Lower leg skin (tissue), 3 donors: ENCODE results near the gene NTM.

Source experiments
- POLR2A ChIP-seq, 2 donors: fragments of 450-650 bp; IDR thresholded peaks; one replicate each; pipeline ENCODE4 v1.6.1; 2016 to 2017; ENCODE audit warnings: antibody characterized with exemption in 2 of 2, mild to moderate bottlenecking in 1 of 2, moderate library complexity in 1 of 2
- TF ChIP-seq, protein P1 (sequence below), 3 donors: fragments of 450-650 bp; IDR thresholded peaks; one replicate each; pipeline ENCODE4 v1.5.1; 2016; ENCODE audit warnings: antibody characterized with exemption in 3 of 3, mild to moderate bottlenecking in 3 of 3, moderate library complexity in 2 of 3

GRCh38 chr11:131446590-131447275 lies 76.3 kb downstream of the NTM start:
- TF ChIP-seq, protein P1, sequence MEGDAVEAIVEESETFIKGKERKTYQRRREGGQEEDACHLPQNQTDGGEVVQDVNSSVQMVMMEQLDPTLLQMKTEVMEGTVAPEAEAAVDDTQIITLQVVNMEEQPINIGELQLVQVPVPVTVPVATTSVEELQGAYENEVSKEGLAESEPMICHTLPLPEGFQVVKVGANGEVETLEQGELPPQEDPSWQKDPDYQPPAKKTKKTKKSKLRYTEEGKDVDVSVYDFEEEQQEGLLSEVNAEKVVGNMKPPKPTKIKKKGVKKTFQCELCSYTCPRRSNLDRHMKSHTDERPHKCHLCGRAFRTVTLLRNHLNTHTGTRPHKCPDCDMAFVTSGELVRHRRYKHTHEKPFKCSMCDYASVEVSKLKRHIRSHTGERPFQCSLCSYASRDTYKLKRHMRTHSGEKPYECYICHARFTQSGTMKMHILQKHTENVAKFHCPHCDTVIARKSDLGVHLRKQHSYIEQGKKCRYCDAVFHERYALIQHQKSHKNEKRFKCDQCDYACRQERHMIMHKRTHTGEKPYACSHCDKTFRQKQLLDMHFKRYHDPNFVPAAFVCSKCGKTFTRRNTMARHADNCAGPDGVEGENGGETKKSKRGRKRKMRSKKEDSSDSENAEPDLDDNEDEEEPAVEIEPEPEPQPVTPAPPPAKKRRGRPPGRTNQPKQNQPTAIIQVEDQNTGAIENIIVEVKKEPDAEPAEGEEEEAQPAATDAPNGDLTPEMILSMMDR (IDR thresholded peaks at IDR 0.05), result no peak
- no peak for TF ChIP-seq POLR2A (IDR thresholded peaks at IDR 0.05)
